Measurements from ENCODE around the gene PIEZO2. TPM values are rescaled to one million over a fixed set of nuclear protein-coding genes. Genes with fewer than 3 reads are reported as not detected.
"Not testable (repeated sequence)": the region's sequence is repeated elsewhere in the genome, so short reads cannot be mapped to it uniquely, and the experiment has no call there.

Gene PIEZO2
- total and polyA plus RNA-seq, 2 of the 8 experiments (the other 6 are each of a cell fraction or from before 2014, with no cell fraction given), result 4.7 to 16.5 TPM

- H4K20me1 ChIP-seq (replicated peaks in 1 of 2; ENCODE audit: control insufficient read depth in 1 of 2, insufficient read depth in 2 of 2, low read length in 2 of 2); H3K23me2 ChIP-seq (ENCODE audit: low read depth, low read length); H3K23ac ChIP-seq (ENCODE audit: insufficient read length); H3K27me3 ChIP-seq (replicated peaks in 1 of 4; ENCODE audit: control insufficient read depth in 3 of 4, extremely low read depth in 1 of 4, insufficient read depth in 3 of 4, low read length in 3 of 4); H4K8ac ChIP-seq (ENCODE audit: extremely low read depth, insufficient read depth, low read length); H3K18ac ChIP-seq (ENCODE audit: extremely low read depth, low read length); H2BK12ac ChIP-seq (ENCODE audit: low read depth, low read length); H3K4me2 ChIP-seq (ENCODE audit: insufficient read depth in 1 of 2, low read depth in 2 of 2, low read length in 2 of 2); H3K79me1 ChIP-seq (ENCODE audit: low read depth, low read length); H2AK5ac ChIP-seq (ENCODE audit: low read depth, low read length); H3K4me3 ChIP-seq (ENCODE audit: extremely low read depth in 1 of 4, insufficient read depth in 2 of 4, low read depth in 3 of 4, low read length in 4 of 4); H3K27ac ChIP-seq (ENCODE audit: low read depth, low read length); H2BK15ac ChIP-seq (ENCODE audit: low read length); H2BK120ac ChIP-seq (replicated peaks; ENCODE audit: low read depth, low read length); H3K36me3 ChIP-seq (ENCODE audit: control insufficient read depth in 2 of 4, insufficient read depth in 4 of 4, low read length in 3 of 4); H4K5ac ChIP-seq (ENCODE audit: insufficient read length, low read depth, low read length); H2BK5ac ChIP-seq (ENCODE audit: low read depth, low read length); H3K4me1 ChIP-seq (replicated peaks in 1 of 4; ENCODE audit: control insufficient read depth in 3 of 4, insufficient read depth in 4 of 4, low read length in 3 of 4); H3K4ac ChIP-seq (replicated peaks; ENCODE audit: insufficient read length, low read depth, low read length); H2AFZ ChIP-seq (ENCODE audit: low read length); H4K91ac ChIP-seq (replicated peaks; ENCODE audit: insufficient read length, low read length); CTCF ChIA-PET (ENCODE audit: partially characterized antibody); FAIRE-seq; H3K9me3 ChIP-seq (ENCODE audit: insufficient read depth in 2 of 2, low read depth in 1 of 2, low read length in 1 of 2); H3K9ac ChIP-seq (replicated peaks in 1 of 4; ENCODE audit: extremely low read depth in 1 of 4, low read depth in 3 of 4, low read length in 3 of 4); H3K14ac ChIP-seq (ENCODE audit: insufficient read length); H3K79me2 ChIP-seq (ENCODE audit: control insufficient read depth in 1 of 2, insufficient read depth in 2 of 2, low read length in 2 of 2); H2BK20ac ChIP-seq (ENCODE audit: low read length); POLR2A ChIA-PET (ENCODE audit: partially characterized antibody); DNase-seq (ENCODE audit: low read depth in 1 of 2, low spot score in 2 of 2); H3K56ac ChIP-seq (replicated peaks; ENCODE audit: insufficient read length, low read depth, low read length): not testable (repeated sequence)
- WGBS, 2 experiments (ENCODE audit: extremely low coverage in 1 of 2, insufficient coverage in 1 of 2, insufficient read length in 1 of 2, insufficient replicate concordance in 2 of 2, low coverage in 1 of 2, low lambda C conversion rate in 2 of 2, missing lambda C conversion rate in 1 of 2), result 89% methylated on average over 3 of the region's 5 CpGs; no CpG with 5 or more reads in 1 of the 2 experiments
These were observed 505.4 kb downstream of the PIEZO2 start for GRCh38 chr18:10644003-10644402.

DNA sequence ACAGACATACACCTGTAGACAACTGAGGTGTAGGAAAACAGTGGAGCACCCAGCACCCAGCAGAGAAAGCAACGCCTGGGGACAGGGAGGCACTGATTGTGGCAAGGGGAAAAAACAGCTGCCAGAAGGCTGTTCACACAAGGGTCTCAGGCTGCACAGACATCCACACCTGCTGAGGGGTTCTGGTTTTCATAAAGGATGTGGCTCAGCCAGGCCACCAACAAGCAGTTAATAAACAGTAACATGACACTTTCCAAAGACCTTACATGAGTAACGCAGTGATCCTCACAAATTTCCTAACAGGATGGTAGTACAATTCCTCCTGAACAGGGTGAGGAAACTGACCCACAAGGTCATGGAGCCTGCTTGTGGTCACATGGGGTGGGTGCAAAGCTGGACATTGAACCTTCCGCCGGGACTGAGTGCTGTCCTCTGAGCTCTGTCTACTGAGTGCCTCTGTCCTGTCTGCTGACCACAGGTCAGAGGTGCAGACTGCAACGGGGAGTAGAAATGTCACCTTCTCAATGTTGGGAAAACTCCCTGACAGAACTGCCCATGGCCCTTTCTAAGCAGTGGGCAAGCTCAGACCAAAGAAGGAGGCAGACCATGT, 506.3 kb downstream of the PIEZO2 start:
- H4K91ac ChIP-seq (replicated peaks; ENCODE audit: insufficient read length, low read length); H3K4me2 ChIP-seq (ENCODE audit: insufficient read depth in 1 of 2, low read depth in 2 of 2, low read length in 2 of 2); H3K79me1 ChIP-seq (ENCODE audit: low read depth, low read length); H2AK5ac ChIP-seq (ENCODE audit: low read depth, low read length); H2BK12ac ChIP-seq (ENCODE audit: low read depth, low read length); H3K56ac ChIP-seq (replicated peaks; ENCODE audit: insufficient read length, low read depth, low read length); H3K27ac ChIP-seq (ENCODE audit: low read depth, low read length); H3K9me3 ChIP-seq (ENCODE audit: insufficient read depth in 2 of 2, low read depth in 1 of 2, low read length in 1 of 2); H3K4me3 ChIP-seq (ENCODE audit: extremely low read depth in 1 of 4, insufficient read depth in 2 of 4, low read depth in 3 of 4, low read length in 4 of 4); H2BK120ac ChIP-seq (replicated peaks; ENCODE audit: low read depth, low read length); DNase-seq (ENCODE audit: low read depth in 1 of 2, low spot score in 2 of 2); H3K23me2 ChIP-seq (ENCODE audit: low read depth, low read length); CTCF ChIA-PET (ENCODE audit: partially characterized antibody); H4K20me1 ChIP-seq (replicated peaks in 1 of 2; ENCODE audit: control insufficient read depth in 1 of 2, insufficient read depth in 2 of 2, low read length in 2 of 2); H3K23ac ChIP-seq (ENCODE audit: insufficient read length); H3K4me1 ChIP-seq (replicated peaks in 1 of 4; ENCODE audit: control insufficient read depth in 3 of 4, insufficient read depth in 4 of 4, low read length in 3 of 4); H3K4ac ChIP-seq (replicated peaks; ENCODE audit: insufficient read length, low read depth, low read length); H4K5ac ChIP-seq (ENCODE audit: insufficient read length, low read depth, low read length); H2BK5ac ChIP-seq (ENCODE audit: low read depth, low read length); H3K9ac ChIP-seq (replicated peaks in 1 of 4; ENCODE audit: extremely low read depth in 1 of 4, low read depth in 3 of 4, low read length in 3 of 4); H3K14ac ChIP-seq (ENCODE audit: insufficient read length); H4K8ac ChIP-seq (ENCODE audit: extremely low read depth, insufficient read depth, low read length); H3K27me3 ChIP-seq (replicated peaks in 1 of 4; ENCODE audit: control insufficient read depth in 3 of 4, extremely low read depth in 1 of 4, insufficient read depth in 3 of 4, low read length in 3 of 4); H3K36me3 ChIP-seq (ENCODE audit: control insufficient read depth in 2 of 4, insufficient read depth in 4 of 4, low read length in 3 of 4); POLR2A ChIA-PET (ENCODE audit: partially characterized antibody); H2AFZ ChIP-seq (ENCODE audit: low read length); FAIRE-seq; H2BK15ac ChIP-seq (ENCODE audit: low read length); H2BK20ac ChIP-seq (ENCODE audit: low read length); H3K79me2 ChIP-seq (ENCODE audit: control insufficient read depth in 1 of 2, insufficient read depth in 2 of 2, low read length in 2 of 2); H3K18ac ChIP-seq (ENCODE audit: extremely low read depth, low read length): not testable (repeated sequence)
- WGBS, 2 experiments (ENCODE audit: extremely low coverage in 1 of 2, insufficient coverage in 1 of 2, insufficient read length in 1 of 2, insufficient replicate concordance in 2 of 2, low coverage in 1 of 2, low lambda C conversion rate in 2 of 2, missing lambda C conversion rate in 1 of 2), result no CpG with 5 or more reads among the region's 5 CpGs
